ENCODE data around the gene CFAP46.
"Not testable (repeated sequence)": the region's sequence is repeated elsewhere in the genome, so short reads cannot be mapped to it uniquely, and the experiment has no call there.

CFAP46 gene

DNA sequence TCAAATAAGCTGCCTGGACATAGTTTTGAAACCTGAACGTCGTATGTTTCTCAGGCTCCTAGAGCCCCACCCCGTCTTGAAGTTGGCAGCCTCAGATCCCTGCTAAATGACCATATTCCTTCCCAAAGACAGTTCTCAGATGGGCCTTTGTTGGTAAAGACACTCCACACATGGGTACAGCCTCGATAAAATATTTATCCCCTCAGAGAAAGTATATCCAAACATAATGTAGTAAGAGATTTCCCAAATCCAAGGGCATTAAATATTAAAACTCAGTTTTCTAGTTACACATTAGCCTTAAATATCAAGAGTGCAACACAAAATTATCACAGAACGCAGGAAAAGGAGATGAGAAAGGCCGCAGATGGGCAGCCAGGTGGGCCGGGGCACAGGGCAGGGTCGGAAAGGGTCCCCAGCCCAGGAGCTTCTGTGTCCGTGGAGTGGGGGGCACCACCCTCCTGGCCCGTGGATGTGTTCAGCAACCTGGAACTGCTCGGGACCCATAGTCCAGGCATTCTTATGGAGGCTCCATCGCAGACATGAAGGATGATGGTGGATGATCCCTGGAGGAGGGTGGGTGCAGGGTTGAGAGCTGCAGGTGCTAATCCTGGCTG lies 1.5 kb upstream of the CFAP46 start:
- DNase-seq, result no peak

GRCh38 chr10:132943058-132943790 lies 854 bp upstream of the CFAP46 start:
- no peak for DNase-seq

- no peak for DNase-seq
These were observed 724 bp downstream of the CFAP46 start for GRCh38 chr10:132941640-132942051.

DNA sequence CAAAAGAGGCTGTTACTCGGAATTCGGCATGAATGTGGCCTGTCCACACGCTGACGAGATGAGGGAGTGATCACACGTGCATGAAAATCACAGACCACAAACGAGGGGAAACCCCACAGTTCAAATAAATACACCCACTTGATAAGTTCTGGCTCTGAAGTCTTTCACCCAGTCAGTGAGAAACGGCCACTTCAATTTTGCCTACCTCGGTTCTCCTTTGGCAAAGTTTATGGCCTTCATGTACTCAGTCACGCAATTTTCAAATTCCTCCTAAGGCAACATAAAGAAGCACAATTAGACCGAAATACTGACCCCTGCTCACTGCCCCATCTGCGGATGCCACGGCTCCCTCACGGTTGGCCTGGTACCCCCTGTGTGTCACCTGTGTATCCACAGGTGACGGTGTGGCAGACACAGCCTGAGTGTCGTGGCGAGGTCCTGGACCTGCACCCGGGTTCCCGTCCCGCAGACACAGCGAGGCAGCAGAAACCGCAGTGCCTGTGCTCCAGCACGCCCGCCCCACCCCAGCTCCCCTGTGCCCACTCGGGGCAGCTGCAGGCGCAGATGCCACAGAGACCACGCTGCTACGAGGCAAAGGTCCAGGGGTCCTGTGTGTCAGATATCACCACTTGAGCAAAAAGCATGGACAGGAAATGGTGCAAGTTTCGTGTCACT lies 1.4 kb downstream of the CFAP46 start:
- DNase-seq, result no peak

DNA sequence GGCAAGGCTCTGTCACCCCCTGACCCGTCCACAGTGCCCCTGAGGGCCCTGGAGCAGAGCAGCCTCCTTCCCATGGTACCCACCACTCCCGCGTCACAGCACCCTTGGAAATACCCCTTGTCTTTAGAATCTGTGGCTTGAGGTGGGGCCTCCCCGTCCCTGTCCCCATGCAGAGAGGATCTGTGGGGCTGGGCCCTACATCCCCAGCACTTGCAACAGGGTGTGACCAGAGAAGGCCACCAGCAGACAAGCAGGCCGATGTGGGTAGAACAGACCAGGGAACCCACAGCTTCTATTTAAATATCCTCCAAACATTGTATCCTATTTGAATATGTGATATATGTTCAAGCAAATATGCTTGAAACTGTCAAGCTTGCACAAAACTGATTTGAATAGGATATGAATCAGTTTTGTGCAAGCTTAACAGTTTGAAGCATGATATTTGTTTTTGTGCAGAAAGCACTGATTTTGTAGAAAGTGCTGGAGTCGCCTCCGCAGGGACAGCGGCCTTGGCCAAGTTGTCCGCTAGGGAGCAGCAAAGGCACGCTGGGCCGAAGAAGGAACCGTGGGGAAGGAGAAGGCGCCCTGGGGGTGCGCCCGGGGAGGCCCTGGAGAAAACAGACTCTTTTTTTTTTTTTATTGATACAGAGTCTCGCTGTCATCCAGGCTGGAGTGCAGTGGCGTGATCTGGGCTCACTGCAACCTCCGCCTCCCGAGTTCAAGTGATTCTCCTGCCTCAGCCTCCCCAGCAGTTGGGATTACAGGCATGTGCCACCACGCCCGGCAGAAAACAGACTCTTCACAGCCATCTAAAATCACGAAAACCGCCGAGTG lies 2.2 kb downstream of the CFAP46 start:
- no peak for DNase-seq

- no peak for DNase-seq
These were observed 2.9 kb downstream of the CFAP46 start for GRCh38 chr10:132939378-132939955.

DNA sequence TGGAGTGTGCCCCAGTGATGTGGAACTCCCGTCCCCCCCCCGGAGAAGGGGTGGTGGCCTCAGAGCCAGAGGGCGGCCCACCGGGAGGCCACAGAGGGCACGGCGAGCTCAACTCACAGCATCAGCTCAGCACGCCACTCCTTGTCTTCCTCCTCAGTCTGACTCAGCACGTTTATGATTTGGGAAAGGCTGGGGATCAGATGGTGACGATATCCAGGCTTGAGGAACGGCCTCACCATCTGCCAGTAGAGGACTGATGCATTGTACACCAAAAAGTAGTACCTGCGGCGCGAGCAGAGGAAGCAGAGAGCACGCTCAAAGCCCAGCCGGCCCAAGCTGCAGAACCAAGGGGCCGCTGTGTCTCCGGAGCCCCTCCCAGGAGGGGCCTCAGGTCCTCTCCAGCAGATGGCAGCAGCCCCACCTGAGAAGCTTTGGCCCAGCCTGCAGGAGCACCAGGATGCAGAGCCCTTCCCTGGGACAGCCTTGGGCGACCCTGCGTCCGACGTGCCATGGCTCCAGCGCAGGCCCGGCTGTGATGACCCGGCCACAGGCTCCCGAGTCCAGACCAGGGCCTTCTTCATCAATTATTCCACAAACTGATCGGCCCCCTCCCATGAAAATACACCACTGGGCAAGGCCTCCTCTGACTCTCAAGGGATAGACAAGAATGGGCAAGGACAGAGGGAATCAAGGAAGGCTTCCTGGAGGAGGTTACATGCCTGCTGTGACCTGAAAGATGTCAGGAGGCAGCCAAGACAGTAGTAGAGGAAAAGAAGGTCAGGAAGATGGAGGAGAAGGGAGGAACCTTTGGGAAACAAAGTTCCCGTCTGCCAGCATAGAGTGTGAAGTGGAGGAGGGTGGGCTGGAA lies 3.7 kb downstream of the CFAP46 start:
- DNase-seq, result no peak

DNA sequence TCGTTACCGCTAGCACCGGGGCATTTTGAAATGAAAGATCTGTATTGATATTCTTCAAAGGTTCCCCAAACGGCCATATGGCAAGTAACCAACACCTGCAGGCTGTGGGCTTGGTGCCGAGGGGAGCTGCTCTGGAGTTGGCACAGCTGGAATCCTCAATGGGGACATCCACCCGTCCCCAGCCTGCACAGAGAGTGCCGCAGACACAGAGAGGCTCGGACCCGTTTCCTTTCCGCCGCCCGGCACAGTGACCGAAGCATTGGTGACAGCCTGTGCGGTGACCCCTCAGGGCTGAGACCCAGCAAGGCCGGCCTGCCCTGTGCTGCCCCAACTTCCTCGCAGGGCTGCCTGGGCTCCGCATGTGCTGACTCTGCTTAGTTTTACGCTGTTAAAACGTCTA lies 4.5 kb downstream of the CFAP46 start:
- no peak for DNase-seq

- DNase-seq, result no peak
These were observed 7.4 kb downstream of the CFAP46 start for GRCh38 chr10:132934953-132935352.

- DNase-seq, result no peak
These were observed 8.9 kb downstream of the CFAP46 start for GRCh38 chr10:132933308-132934042.

- no peak for DNase-seq
These were observed 9.7 kb downstream of the CFAP46 start for GRCh38 chr10:132932461-132933307.

GRCh38 chr10:132931258-132932250 lies 10.8 kb downstream of the CFAP46 start:
- DNase-seq, result not testable (repeated sequence)

DNA sequence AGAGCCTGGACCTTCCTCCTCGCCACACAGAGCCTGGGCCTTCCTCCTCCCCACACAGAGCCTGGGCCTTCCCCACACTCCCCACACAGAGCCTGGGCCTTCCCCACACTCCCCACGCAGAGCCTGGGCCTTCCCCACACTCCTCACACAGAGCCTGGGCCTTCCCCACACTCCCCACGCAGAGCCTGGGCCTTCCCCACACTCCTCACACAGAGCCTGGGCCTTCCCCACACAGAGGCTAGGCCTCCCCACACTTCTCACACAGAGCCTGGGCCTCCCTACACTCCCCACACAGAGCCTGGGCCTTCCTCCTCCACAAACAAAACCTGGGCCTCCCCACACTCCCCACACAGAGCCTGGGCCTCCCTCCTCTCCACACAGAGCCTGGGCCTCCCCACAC lies 11.7 kb downstream of the CFAP46 start:
- DNase-seq, result not testable (repeated sequence)

DNA sequence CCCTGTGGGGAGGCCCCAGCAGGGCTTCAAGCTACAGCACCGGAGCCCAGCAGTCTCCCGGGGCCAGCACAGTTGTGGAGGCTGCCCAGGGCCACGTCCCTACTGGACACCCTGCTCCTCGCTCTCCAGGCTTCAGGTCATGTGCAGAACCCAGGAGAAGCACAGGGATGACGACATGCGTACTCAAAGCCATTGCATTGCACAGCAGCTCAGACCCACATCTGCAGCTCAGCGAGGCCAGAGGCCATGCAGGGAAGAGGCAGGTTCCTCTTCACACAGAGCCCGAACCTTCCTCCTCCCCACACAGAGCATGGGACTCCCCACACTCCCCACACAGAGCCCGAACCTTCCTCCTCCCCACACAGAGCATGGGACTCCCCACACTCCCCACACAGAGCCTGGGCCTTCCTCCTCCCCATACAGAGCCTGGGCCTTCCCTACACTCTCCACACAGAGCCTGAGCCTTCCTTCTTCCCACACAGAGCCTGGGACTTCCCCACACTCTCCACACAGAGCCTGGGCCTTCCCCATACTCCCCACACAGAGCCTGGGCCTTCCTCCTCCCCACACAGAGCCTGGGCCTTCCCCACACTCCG lies 12.3 kb downstream of the CFAP46 start:
- DNase-seq, result no peak

- DNase-seq, result no peak
These were observed 12.9 kb downstream of the CFAP46 start for GRCh38 chr10:132929480-132929879.

- DNase-seq, result no peak
These were observed 14.1 kb downstream of the CFAP46 start for GRCh38 chr10:132928261-132928660.

DNA sequence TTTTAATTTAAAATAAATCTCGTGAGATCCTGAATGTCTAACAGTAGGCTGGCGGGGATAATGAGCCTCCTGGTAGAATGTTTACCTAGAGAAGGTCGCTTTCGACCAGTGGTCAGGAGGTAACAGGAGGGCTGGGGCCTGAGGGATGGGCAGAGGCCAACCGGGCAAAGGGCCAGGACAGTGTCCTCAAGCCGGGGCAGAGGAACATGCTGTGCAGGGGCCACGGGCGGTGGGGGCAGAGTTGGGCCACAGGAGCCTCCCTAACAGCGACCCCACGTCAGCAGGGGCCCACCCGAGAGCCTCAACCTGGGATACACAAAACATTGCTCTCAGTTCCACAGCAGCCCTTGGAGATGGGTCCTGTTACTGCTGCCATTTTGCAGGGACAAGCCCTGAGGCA lies 14.5 kb downstream of the CFAP46 start:
- no peak for DNase-seq

All from activated gamma-delta T cell treated with Interleukin-2 at 50 U/mL for 16 hours (primary cell).